Hepatic stellate cell (primary cell): ENCODE measurements around the gene SETDB2.
A peak's percentile ranks its signal among the peaks of the same experiment; 100 is the strongest.
"Not testable (repeated sequence)": the region's sequence is repeated elsewhere in the genome, so short reads cannot be mapped to it uniquely, and the experiment has no call there.

Experiments
- DNase-seq: peaks from one replicate; pipeline ENCODE4 v3.0.0; 2011; ENCODE audit warnings: low spot score

SETDB2 gene

GRCh38 chr13:49464621-49465325 lies 20.7 kb downstream of the SETDB2 start:
- DNase-seq: no peak

DNA sequence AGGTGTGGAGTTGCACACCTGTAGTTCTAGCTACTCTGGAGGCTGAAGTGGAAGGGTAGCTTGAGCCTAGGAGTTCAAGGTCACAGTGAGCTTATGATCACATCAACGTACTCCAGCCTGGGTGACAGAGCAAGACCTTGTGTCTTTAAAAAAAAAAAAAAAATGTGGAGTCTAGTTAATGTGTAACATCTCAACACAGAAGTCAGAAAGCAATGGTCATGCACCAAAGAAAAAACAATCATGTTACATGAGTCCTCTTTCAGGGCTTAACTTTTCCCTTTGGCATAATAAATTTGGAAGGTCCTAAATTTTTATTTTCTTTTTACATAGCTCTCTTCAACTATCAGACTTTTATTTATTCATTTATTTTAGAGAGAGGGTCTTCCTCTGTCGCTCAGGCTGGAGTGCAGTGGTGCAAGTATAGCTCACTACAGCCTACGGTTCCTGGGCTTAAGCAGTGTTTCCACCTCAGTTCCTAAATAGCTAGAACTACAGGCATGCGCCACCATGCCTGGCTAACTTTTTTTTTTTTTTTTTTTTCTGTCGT lies 22.3 kb downstream of the SETDB2 start:
- no peak for DNase-seq

DNA sequence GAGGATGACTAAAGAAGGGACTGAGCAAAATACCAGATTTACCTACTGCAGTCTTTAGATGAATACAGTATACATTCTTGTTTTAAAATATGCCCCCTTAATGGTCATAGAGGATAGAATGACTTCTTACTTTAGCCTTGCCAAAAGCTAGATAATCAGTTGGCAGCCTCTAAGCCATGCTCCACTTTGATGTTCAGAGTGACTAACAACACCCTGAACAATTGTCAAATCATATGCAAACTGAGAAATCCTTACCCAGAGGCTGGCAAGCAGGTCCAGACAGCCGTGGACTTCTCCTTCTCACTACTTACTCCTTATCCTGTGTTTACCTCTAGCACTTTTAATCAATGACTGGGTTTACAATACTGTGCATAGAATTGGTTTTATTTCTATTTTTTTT lies 28.1 kb downstream of the SETDB2 start:
- DNase-seq: no peak

DNA sequence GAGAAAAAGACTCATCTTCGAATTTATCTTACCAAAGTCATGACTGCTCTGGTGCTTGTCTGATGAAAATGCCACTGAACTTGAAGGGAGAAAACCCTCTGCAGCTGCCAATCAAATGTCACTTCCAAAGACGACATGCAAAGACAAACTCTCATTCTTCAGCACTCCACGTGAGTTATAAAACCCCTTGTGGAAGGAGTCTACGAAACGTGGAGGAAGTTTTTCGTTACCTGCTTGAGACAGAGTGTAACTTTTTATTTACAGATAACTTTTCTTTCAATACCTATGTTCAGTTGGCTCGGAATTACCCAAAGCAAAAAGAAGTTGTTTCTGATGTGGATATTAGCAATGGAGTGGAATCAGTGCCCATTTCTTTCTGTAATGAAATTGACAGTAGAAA lies 32.5 kb downstream of the SETDB2 start:
- no peak for DNase-seq

DNA sequence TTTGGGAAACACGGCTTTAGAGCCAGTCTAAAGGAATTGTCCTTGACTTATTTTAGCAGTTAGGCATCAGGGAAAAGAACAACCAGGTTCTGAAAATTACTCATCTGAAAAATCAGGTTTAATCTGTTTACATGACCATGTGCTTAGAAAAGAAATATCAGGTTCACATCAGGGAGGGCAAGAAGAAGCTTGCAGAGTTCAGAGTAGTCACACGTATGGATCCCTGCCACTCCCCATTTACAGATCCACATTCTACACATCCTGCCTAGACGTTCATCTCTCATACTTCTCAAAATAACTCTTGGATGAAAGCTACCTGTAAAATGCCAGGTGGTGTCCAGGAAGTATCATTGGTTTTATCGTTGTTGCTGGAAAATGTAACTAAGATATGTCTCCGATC lies 37.7 kb downstream of the SETDB2 start:
- no peak for DNase-seq

- DNase-seq: no peak
These were observed 44.5 kb downstream of the SETDB2 start for GRCh38 chr13:49488563-49488962.

GRCh38 chr13:49494645-49495044 lies 50.6 kb downstream of the SETDB2 start:
- DNase-seq: no peak

GRCh38 chr13:49495783-49496762 lies 52.0 kb downstream of the SETDB2 start, which contains the start of gene PHF11:
Gene PHF11 (plus strand): TSS chr13:49495953. CDS start chr13:49496002, 49 bp downstream.
- DNase-seq: peak; percentile 79

GRCh38 chr13:49496837-49497236 lies 52.8 kb downstream of the SETDB2 start:
- DNase-seq: not testable (repeated sequence)

GRCh38 chr13:49497272-49497671 lies 53.2 kb downstream of the SETDB2 start:
- no peak for DNase-seq

- no peak for DNase-seq
These were observed 54.1 kb downstream of the SETDB2 start for GRCh38 chr13:49498206-49498605.

GRCh38 chr13:49499889-49500660 lies 56.0 kb downstream of the SETDB2 start:
- peak; percentile 85 for DNase-seq

DNA sequence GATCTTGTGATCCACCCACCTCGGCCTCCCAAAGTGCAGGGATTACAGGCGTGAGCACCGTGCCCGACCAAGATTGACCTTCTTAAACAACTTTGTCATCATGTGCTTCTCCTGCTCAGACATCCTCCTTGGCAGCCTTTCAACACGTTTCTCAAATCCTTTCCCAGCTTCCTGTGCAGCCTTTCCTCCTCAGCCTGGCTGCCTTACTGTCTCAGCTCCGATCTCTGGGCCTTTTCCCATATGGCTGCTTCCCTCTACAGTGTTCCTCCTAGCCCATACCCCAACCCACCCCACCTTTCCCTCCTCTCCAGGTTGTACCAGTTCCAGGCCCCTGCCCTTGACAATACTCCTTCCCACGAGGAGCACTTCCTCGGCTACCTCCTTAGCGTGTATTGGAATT lies 58.9 kb downstream of the SETDB2 start:
- DNase-seq: no peak

GRCh38 chr13:49503951-49504350 lies 59.9 kb downstream of the SETDB2 start:
- DNase-seq: no peak

- no peak for DNase-seq
These were observed 68.5 kb downstream of the SETDB2 start for GRCh38 chr13:49512578-49512977.

GRCh38 chr13:49516467-49516866 lies 72.4 kb downstream of the SETDB2 start:
- no peak for DNase-seq

- DNase-seq: no peak
These were observed 73.4 kb downstream of the SETDB2 start for GRCh38 chr13:49517461-49517860.

DNA sequence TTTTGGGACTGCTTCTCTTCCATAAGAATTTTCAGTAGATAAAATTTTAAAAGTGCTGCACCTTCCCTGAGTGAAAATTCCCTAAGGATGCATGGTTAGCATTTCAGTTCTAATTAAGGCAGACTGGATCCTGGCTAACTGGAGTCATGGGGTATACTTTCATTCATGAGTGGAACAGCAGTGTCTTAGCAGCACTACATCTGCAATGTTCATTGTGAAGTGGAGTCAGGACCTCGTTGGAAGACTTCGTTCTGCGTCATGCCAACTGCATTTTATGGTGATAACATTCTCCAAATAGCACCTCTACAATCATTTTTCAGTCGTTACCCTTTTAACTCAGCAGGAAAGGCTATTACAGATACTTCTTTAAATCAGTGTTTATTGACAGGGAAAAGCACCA lies 77.2 kb downstream of the SETDB2 start:
- DNase-seq: no peak

DNA sequence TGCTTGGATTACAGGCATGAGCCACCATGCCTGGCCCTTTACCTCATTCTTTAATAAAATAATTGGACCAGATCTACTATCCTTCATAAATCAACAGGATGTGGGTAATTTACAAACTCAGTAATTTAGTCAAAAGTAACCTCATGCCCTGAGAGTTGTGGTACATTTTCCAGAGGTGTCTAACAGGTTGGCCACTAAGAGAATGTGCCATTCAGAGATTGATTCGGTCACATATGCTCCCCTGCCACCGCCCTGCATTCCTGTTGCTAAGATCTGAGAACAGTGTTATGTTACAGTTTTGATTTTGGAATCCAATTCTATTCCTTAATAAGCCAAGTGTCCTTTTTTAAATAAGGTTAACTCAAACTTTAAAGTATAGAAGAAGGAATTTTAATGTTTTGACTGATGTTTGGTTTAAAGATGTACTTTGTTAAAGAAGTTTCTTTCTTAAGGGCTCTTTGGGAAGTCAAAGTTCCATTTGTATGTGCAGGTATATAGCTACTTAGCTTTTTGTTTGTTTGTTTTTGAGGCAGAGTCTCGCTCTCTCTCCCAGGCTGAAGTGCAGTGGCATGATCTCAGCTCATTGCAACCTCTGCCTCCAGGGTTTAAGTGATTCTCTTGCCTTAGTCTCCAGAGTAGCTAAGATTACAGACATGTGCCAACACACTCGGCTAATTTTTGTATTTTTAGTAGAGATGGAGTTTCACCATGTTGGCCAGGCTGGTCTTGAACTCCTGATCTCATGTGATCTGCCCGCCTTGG lies 80.8 kb downstream of the SETDB2 start:
- no peak for DNase-seq

DNA sequence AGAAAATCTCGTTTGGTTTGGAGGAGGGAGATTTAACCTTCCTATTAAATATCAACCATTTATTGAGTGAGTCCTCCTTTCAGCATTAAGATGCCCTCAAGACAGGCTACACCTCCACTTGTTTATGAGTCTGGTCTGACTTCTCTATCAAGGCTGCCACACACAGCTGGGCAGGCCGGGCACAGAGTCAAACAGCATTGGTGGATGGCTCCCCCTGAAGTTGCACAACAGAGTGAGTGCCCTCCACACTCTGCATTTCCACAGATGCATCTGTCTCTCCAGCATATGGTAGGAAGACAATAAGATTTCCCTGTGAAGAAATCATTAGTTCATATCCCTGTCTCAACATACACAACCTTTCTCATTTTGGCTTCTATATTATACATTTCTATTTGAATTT lies 83.0 kb downstream of the SETDB2 start:
- DNase-seq: no peak

DNA sequence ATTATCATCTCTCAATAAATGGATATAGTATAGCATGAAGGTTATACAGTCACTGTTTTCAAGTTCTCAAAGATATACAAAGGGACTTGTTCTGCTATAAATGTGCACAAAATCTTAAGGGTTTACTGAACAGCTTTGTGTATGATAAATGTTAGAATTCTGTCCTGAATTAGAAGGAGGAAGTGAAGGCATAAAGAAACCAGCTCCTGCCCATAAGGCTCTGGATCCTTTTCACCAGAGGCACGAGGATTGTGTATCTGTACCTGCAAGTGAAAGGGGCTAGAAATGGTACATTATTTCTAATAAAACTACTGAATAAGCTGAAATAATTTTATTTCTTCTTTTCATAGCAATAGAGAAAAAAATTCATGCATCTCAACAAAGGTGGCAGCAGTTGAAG lies 84.1 kb downstream of the SETDB2 start:
- DNase-seq: no peak
